ENCODE data around the gene TPD52L2. TPM values are rescaled to one million over a fixed set of nuclear protein-coding genes. Genes with fewer than 3 reads are reported as not detected.

Gene TPD52L2
- total and polyA plus RNA-seq, 8 donors = 16.3 to 47.3 (median 23.7) TPM

- intact Hi-C loops (cut with DNase I) = no loop called here
- no peaks in the 10 kb centered on the region for H3K9me3 ChIP-seq
- DNase-seq (peak in 1 of 6 donors; percentile 15), ATAC-seq (no peak), FAIRE-seq (no peak)
- no peak overlapping the region for H3K4me3 ChIP-seq
- peak overlapping the region in 2 of 4 donors; percentile 5 to 23 for H3K27ac ChIP-seq
- no peaks in the 10 kb centered on the region for H3K27me3 ChIP-seq
- TF ChIP-seq CTCF (IDR thresholded peaks at IDR 0.05) = no peak
- 75 to 81% methylated on average over 9 of the region's 9 CpGs for WGBS, 2 donors
- H3K36me3 ChIP-seq = no peaks in the 10 kb centered on the region
- H3K4me1 ChIP-seq = peaks cover 0 to 7% (median 4%) of the 10 kb centered on the region in 3 donors
These were observed 30.6 kb upstream of the TPD52L2 start for GRCh38 chr20:63834491-63834880.

- 42 to 44% methylated on average over 20 to 21 of the region's 21 CpGs for WGBS, 2 donors
- Histone ChIP-seq H3K36me3 (no peaks in the 10 kb centered on the region), H3K9me3 (no peaks in the 10 kb centered on the region), H3K27ac (peak overlapping the region in 1 of 4 donors; percentile 5), H3K4me3 (no peak overlapping the region), H3K4me1 (peaks cover 0 to 6% (median 0%) of the 10 kb centered on the region in 3 donors), H3K27me3 (no peaks in the 10 kb centered on the region)
- TF ChIP-seq CTCF (IDR thresholded peaks at IDR 0.05) = no peak
- FAIRE-seq = no peak
- ATAC-seq = peak; percentile 86 to 93 (median 90)
- DNase-seq = peak; percentile 78 to 95 (median 90)
- intact Hi-C loops (cut with DNase I) = no loop called here
These were observed 29.8 kb upstream of the TPD52L2 start for GRCh38 chr20:63835021-63835858.

- 79 to 86% methylated on average over 14 to 27 of the region's 27 CpGs for WGBS, 2 donors
- Histone ChIP-seq H3K9me3 (no peaks in the 10 kb centered on the region), H3K27ac (no peak overlapping the region), H3K36me3 (no peaks in the 10 kb centered on the region), H3K27me3 (no peaks in the 10 kb centered on the region), H3K4me1 (peaks cover 0 to 6% (median 0%) of the 10 kb centered on the region in 3 donors), H3K4me3 (no peak overlapping the region)
- intact Hi-C loops (cut with DNase I) = no loop called here
- ATAC-seq (no peak), FAIRE-seq (no peak), DNase-seq (no peak)
- no peak for TF ChIP-seq CTCF (IDR thresholded peaks at IDR 0.05)
These were observed 28.4 kb upstream of the TPD52L2 start for GRCh38 chr20:63836458-63837344.

GRCh38 chr20:63837479-63837878 is 27.6 kb upstream of the TPD52L2 start:
- Histone ChIP-seq H3K36me3 (no peaks in the 10 kb centered on the region), H3K4me1 (peaks cover 0 to 6% (median 0%) of the 10 kb centered on the region in 3 donors), H3K9me3 (no peaks in the 10 kb centered on the region), H3K27me3 (no peaks in the 10 kb centered on the region), H3K4me3 (no peak overlapping the region), H3K27ac (no peak overlapping the region)
- ATAC-seq (no peak), DNase-seq (no peak), FAIRE-seq (no peak)
- intact Hi-C loops (cut with DNase I) = no loop called here
- no peak for TF ChIP-seq CTCF (IDR thresholded peaks at IDR 0.05)
- 60 to 61% methylated on average over 8 of the region's 8 CpGs for WGBS, 2 donors

All from pancreas (tissue), 10 donors.